ENCODE measurements around the gene TPI1. TPM values are rescaled to one million over a fixed set of nuclear protein-coding genes. Genes with fewer than 3 reads are reported as not detected.

Gene TPI1
- 806 and 826 TPM in 2 replicates for total RNA-seq

DNA sequence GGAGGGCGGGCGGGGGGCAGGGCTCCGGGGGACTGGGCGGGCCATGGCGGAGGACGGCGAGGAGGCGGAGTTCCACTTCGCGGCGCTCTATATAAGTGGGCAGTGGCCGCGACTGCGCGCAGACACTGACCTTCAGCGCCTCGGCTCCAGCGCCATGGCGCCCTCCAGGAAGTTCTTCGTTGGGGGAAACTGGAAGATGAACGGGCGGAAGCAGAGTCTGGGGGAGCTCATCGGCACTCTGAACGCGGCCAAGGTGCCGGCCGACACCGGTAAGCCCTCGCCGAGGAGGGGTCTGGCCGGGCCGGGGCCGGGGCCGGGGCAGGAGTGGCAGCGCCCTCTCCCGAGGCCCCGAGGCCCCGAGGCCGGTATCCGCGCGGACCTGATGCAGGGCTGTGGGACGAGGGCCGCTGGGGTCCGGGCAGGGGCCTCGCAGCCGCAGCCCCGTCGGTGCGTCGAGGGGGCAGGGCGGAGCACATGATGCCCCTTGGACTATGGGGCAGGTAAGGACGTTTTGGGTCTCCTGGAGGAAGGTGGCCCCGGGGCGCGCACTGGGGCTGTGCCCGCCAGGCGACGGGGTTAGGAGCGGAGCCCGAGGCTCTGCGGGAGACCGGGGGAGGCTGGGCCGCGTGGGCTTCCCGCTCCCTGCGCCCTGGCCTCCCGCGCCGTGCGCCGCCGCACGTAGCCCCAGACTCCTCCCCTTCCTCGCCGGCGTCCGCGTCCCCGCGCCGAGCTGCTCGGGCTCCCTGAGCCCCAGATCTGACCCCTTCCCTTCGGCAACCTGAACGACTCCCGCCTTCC, at the start of gene TPI1:
Gene TPI1, plus strand, starts transcription at position 119 of the 798 bp plus-strand sequence. Its CDS starts 36 bp downstream, at position 155.

DNA sequence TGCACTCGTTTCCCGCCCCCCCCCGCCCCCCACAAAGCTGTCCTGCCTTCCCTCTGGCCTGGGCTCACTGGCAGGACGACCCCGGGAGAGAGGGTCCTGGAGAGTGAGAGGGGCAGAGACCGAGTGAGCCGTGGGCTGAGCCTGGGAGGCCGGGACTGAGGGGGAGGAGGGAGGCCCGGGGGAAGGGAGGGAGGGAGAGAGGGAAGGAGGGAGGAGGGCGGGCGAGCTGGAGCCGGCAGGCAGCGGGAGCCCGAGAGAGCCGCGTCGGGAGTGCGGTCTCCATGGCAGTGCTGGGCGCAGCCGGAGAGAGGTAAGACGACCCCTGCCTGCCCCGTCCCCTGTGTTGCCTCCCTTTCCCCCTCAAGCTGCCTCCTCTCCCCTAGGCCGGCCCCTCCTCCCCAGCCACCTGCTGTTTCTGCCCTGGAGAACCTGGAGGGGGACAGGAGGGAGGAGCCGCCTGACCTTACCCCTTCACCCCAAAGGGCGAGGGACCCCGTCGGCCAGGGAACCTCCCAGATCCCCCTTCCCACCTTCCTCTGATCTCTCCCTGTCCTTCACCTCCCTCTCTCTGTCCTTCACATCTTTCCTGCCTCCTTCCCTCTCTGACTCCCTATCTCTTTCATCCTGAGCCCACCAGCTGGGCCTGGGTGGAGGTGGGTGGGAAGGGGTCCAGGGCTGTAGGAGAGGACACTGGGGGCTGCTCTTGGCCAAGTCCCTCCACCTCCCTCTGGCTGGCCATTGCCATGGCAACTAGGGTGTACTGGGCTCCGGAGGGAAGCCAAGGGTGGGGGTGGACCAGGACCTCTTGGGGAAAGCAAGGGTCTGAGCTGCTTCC, 45.5 kb upstream of the TPI1 start, which contains the start of gene GPR162:
Gene GPR162, plus strand, starts transcription at position 231 of the 835 bp plus-strand sequence. CDS start 2,078 bp downstream, outside the sequence.

GRCh38 chr12:6827982-6828780, 39.1 kb upstream of the TPI1 start, which contains the start of gene P3H3:
Gene P3H3, plus strand, starts transcription at chr12:6828407. Its CDS starts 34 bp downstream, at chr12:6828441.

GRCh38 chr12:6840761-6841515, 26.4 kb upstream of the TPI1 start, which contains the start of gene GNB3:
Gene GNB3, plus strand, starts transcription at chr12:6840925. Its CDS starts 363 bp downstream, at chr12:6841288.

DNA sequence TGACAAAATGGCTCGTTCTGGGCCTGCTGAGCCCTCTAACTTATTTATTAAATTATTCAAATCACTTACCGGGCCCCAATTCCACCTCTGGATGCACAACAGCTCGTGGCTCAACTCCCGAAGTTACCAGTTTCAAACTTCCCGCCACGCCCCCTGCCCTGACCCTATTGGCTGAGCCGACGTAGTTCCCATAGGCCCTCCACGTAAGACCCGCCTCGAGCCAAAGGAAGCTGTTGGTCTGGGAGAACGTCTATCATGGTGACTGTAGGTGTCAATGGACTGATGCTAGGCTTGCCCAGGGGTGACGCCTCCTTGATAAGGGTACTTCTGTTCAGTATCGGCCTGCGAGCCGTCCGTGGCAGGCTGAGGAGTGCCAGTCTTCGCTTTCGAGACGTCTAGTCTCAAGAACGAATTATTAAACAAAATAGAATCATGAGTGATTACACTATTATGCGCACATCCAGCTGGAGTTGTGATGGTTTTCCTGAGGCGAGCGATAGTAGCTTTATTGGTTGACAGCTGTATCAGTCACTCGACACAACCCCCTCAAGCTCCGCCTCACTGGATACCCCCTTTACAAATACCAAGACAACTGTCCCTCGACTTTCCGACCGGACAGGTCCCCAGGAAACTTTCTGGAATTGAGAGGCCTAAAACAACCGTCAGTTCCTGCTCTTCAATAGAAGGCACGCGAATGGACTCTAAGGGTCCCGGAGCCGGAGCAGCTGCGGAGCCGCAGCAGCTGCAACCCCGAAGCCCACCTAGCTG, 16.0 kb upstream of the TPI1 start, which contains the start of gene CDCA3:
Gene CDCA3, minus strand, starts transcription at position 134 of the 768 bp plus-strand sequence. CDS start 334 bp downstream, outside the sequence.

DNA sequence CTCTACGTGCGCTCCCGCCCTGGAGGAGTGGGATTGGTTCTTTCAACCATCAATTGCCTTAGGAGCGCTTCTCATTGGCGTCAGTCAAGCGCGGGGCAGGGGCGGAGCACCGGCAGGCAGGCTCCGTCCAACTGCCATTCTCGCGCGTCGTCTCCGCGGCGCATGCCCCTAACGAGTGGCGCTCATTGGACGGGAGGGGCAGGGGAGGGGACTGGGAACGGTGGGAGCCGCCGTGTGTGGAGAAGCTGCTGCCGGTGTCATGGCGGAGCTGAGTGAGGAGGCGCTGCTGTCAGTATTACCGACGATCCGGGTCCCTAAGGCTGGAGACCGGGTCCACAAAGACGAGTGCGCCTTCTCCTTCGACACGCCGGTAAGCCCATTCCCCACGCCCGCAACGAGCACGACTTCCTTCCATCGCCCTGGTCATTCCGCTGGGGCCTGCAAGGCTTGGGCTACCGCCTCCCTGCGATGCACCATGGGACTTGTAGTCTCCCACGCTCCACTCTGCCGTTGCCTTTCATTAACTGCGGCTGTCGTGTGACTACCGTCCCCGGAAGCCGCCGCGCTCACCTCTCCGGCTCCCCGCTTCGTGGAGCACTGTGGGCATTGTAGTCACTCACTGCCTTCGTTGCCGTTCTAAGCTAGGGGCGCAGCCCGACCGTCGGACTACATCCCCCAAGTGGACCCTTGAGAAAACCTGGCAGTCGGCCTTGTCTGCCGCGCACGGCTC, 15.2 kb upstream of the TPI1 start, which contains the start of gene USP5:
Gene USP5, plus strand, starts transcription at position 230 of the 730 bp plus-strand sequence. Its CDS starts 30 bp downstream, at position 260.

GRCh38 chr12:6873094-6874014, 6.0 kb downstream of the TPI1 start, which contains the start of gene SPSB2:
Gene SPSB2, minus strand, starts transcription at chr12:6873303. Its CDS starts 402 bp downstream, at chr12:6872901.

GRCh38 chr12:6904280-6905276, 37.2 kb downstream of the TPI1 start, which contains the start of gene LRRC23:
Gene LRRC23, plus strand, starts transcription at chr12:6904822. Its CDS starts 812 bp downstream, at chr12:6905634.

DNA sequence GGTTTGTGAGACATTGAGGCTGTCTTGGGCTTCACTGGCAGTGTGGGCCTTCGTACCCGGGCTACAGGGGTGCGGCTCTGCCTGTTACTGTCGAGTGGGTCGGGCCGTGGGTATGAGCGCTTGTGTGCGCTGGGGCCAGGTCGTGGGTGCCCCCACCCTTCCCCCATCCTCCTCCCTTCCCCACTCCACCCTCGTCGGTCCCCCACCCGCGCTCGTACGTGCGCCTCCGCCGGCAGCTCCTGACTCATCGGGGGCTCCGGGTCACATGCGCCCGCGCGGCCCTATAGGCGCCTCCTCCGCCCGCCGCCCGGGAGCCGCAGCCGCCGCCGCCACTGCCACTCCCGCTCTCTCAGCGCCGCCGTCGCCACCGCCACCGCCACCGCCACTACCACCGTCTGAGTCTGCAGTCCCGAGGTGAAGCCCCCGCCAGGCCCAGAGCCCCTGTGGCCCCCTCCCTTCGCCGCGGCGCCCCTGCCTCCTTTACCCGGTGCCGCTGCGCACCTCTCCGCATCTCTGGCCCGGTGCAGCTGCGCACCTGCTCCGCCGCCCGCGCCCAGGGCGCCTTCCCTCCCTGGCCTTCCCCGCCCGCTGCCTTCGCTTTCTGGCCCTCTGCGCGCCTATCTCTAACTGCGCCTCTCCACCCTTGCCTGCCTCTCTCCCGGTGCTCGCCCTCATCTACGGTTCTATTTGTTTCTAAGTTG, 47.1 kb downstream of the TPI1 start, which contains the start of gene ENO2:
Gene ENO2, plus strand, starts transcription at position 335 of the 701 bp plus-strand sequence. CDS start 1,253 bp downstream, outside the sequence.

Other genes starting within 250 kb of the TPI1 start
- gene LPAR5, start 231.6 kb upstream of the TPI1 start, total RNA-seq = 0.13 TPM in 1 of 2 replicates, not detected in the other
- gene ACRBP, start 220.1 kb upstream of the TPI1 start, total RNA-seq = 0.50 and 0.53 TPM in 2 replicates
- 30.1 and 35.0 TPM in 2 replicates for gene ING4, start 204.4 kb upstream of the TPI1 start, total RNA-seq
- gene ZNF384, start 178.2 kb upstream of the TPI1 start, total RNA-seq = 27.0 and 28.2 TPM in 2 replicates
- 0.13 TPM in 1 of 2 replicates, not detected in the other for gene PIANP, start 166.7 kb upstream of the TPI1 start, total RNA-seq
- 34.7 and 40.3 TPM in 2 replicates for gene COPS7A, start 143.5 kb upstream of the TPI1 start, total RNA-seq
- gene MLF2, start 114.4 kb upstream of the TPI1 start, total RNA-seq = 89.4 and 97.4 TPM in 2 replicates
- gene PTMS, start 101.2 kb upstream of the TPI1 start, total RNA-seq = 98.0 and 103 TPM in 2 replicates
- 0.13 and 0.14 TPM in 2 replicates for gene LAG3, start 95.0 kb upstream of the TPI1 start, total RNA-seq
- not detected in 2 replicates for gene CD4, start 78.0 kb upstream of the TPI1 start, total RNA-seq
- 5.7 and 9.4 TPM in 2 replicates for gene GPR162, start 45.7 kb upstream of the TPI1 start, total RNA-seq
- 56.1 and 68.3 TPM in 2 replicates for gene P3H3, start 39.1 kb upstream of the TPI1 start, total RNA-seq
- 3.1 and 3.8 TPM in 2 replicates for gene GNB3, start 26.6 kb upstream of the TPI1 start, total RNA-seq
- 25.7 and 39.8 TPM in 2 replicates for gene CDCA3, start 16.2 kb upstream of the TPI1 start, total RNA-seq
- gene USP5, start 15.4 kb upstream of the TPI1 start, total RNA-seq = 83.1 and 87.7 TPM in 2 replicates
- gene SPSB2, start 5.8 kb downstream of the TPI1 start, total RNA-seq = 1.2 and 3.3 TPM in 2 replicates
- 2.1 and 5.3 TPM in 2 replicates for gene LRRC23, start 37.3 kb downstream of the TPI1 start, total RNA-seq
- 12.2 TPM in 2 replicates for gene ENO2, start 47.0 kb downstream of the TPI1 start, total RNA-seq
- gene ATN1, start 60.4 kb downstream of the TPI1 start, total RNA-seq = 17.6 and 23.0 TPM in 2 replicates
- gene RNU7-1, start 76.3 kb downstream of the TPI1 start, total RNA-seq = not detected in 2 replicates
- 64.9 and 76.2 TPM in 2 replicates for gene C12orf57, start 76.5 kb downstream of the TPI1 start, total RNA-seq
- 0.36 TPM in 1 of 2 replicates, not detected in the other for gene PTPN6, start 83.8 kb downstream of the TPI1 start, total RNA-seq
- 193 and 222 TPM in 2 replicates for gene PHB2, start 103.1 kb downstream of the TPI1 start, total RNA-seq
- 48.4 and 49.6 TPM in 2 replicates for gene EMG1, start 103.4 kb downstream of the TPI1 start, total RNA-seq
- 9.4 and 14.7 TPM in 2 replicates for gene LPCAT3, start 150.9 kb downstream of the TPI1 start, total RNA-seq
- 0.57 and 1.2 TPM in 2 replicates for gene C1S, start 193.2 kb downstream of the TPI1 start, total RNA-seq
- 1.7 and 3.2 TPM in 2 replicates for gene C1R, start 224.9 kb downstream of the TPI1 start, total RNA-seq
- 15.3 and 27.1 TPM in 2 replicates for gene C1RL, start 241.7 kb downstream of the TPI1 start, total RNA-seq

Measured in thoracic aorta endothelial cell (primary cell).